ENCODE data around the gene IFT57. TPM values are rescaled to one million over a fixed set of nuclear protein-coding genes. Genes with fewer than 3 reads are reported as not detected.
A peak's percentile ranks its signal among the peaks of the same experiment; 100 is the strongest.

The IFT57 gene
- total and polyA plus RNA-seq, 2 experiments from 2014 or later = 38.4 to 55.8 TPM

- H4K20me1 ChIP-seq (ENCODE audit: insufficient read depth, poor library complexity, severe bottlenecking) = no peaks in the 10 kb centered on the region
- H3K27ac ChIP-seq = peak overlapping the region; percentile 74
- DNase-seq (ENCODE audit: low spot score) = no peak
- H3K4me1 ChIP-seq (ENCODE audit: insufficient read depth) = peaks cover 22% of the 10 kb centered on the region
- H3K27me3 ChIP-seq = no peaks in the 10 kb centered on the region
- H3K9me3 ChIP-seq (ENCODE audit: low read depth) = no peaks in the 10 kb centered on the region
- no peaks in the 10 kb centered on the region for H3K9me2 ChIP-seq (replicated peaks; ENCODE audit: insufficient read depth)
- no peaks in the 10 kb centered on the region for H3K36me3 ChIP-seq (replicated peaks; ENCODE audit: insufficient read depth, low read depth)
- peak overlapping the region; percentile 76 for H3K4me2 ChIP-seq
- TF ChIP-seq EZH2 (IDR thresholded peaks at IDR 0.05; ENCODE audit: borderline replicate concordance) (no peak), EZH2phosphoT487 (IDR thresholded peaks at IDR 0.05; ENCODE audit: low read depth, severe bottlenecking, unreplicated experiment) (no peak), CTCF (IDR thresholded peaks at IDR 0.05; ENCODE audit: poor library complexity) (no peak)
- peak overlapping the region; percentile 72 for H2AFZ ChIP-seq
- peaks cover 23% of the 10 kb centered on the region for H3K79me2 ChIP-seq
- H3K4me3 ChIP-seq = peak overlapping the region; percentile 33
- 13% methylated on average over 5 of the region's 5 CpGs for WGBS (ENCODE audit: low lambda C conversion rate, missing lambda C conversion rate)
Measured at GRCh38 chr3:108222853-108223565, 785 bp upstream of the IFT57 start.

- TF ChIP-seq EZH2 (IDR thresholded peaks at IDR 0.05; ENCODE audit: borderline replicate concordance) (no peak), CTCF (IDR thresholded peaks at IDR 0.05; ENCODE audit: poor library complexity) (no peak), EZH2phosphoT487 (IDR thresholded peaks at IDR 0.05; ENCODE audit: low read depth, severe bottlenecking, unreplicated experiment) (no peak)
- Histone ChIP-seq H3K9me2 (replicated peaks; ENCODE audit: insufficient read depth) (no peaks in the 10 kb centered on the region), H3K4me3 (peak overlapping the region; percentile 61), H3K27me3 (no peaks in the 10 kb centered on the region), H4K20me1 (ENCODE audit: insufficient read depth, poor library complexity, severe bottlenecking) (no peaks in the 10 kb centered on the region), H3K36me3 (replicated peaks; ENCODE audit: insufficient read depth, low read depth) (no peaks in the 10 kb centered on the region), H3K27ac (peak overlapping the region; percentile 77), H2AFZ (peak overlapping the region; percentile 55), H3K4me2 (peak overlapping the region; percentile 80), H3K9me3 (ENCODE audit: low read depth) (no peaks in the 10 kb centered on the region), H3K4me1 (ENCODE audit: insufficient read depth) (peaks cover 22% of the 10 kb centered on the region), H3K79me2 (peaks cover 25% of the 10 kb centered on the region)
- 23% methylated on average over 6 of the region's 6 CpGs for WGBS (ENCODE audit: low lambda C conversion rate, missing lambda C conversion rate)
- DNase-seq (ENCODE audit: low spot score) = no peak
Measured at GRCh38 chr3:108221393-108221792, 831 bp downstream of the IFT57 start.

- H3K4me3 ChIP-seq = no peak overlapping the region
- no peaks in the 10 kb centered on the region for H3K9me2 ChIP-seq (replicated peaks; ENCODE audit: insufficient read depth)
- H4K20me1 ChIP-seq (ENCODE audit: insufficient read depth, poor library complexity, severe bottlenecking) = no peaks in the 10 kb centered on the region
- TF ChIP-seq CTCF (IDR thresholded peaks at IDR 0.05; ENCODE audit: poor library complexity) (no peak), EZH2phosphoT487 (IDR thresholded peaks at IDR 0.05; ENCODE audit: low read depth, severe bottlenecking, unreplicated experiment) (no peak)
- no peaks in the 10 kb centered on the region for H3K27me3 ChIP-seq
- 89% methylated on average over 9 of the region's 9 CpGs for WGBS (ENCODE audit: low lambda C conversion rate, missing lambda C conversion rate)
- H3K36me3 ChIP-seq (replicated peaks; ENCODE audit: insufficient read depth, low read depth) = no peaks in the 10 kb centered on the region
- H3K4me1 ChIP-seq (ENCODE audit: insufficient read depth) = peaks cover 19% of the 10 kb centered on the region
- no peak overlapping the region for H3K27ac ChIP-seq
- H3K4me2 ChIP-seq = no peak overlapping the region
- no peaks in the 10 kb centered on the region for H3K9me3 ChIP-seq (ENCODE audit: low read depth)
- no peak for DNase-seq (ENCODE audit: low spot score)
- peaks cover 25% of the 10 kb centered on the region for H3K79me2 ChIP-seq
- H2AFZ ChIP-seq = no peak overlapping the region
Measured at GRCh38 chr3:108219336-108219735, 2.9 kb downstream of the IFT57 start.
